D341Med (cell line): ENCODE data around the gene BAZ2B.

Source experiments
- DNase-seq: peaks from one replicate; pipeline ENCODE4 v3.0.0; 2012; ENCODE audit warnings: low spot score

The BAZ2B gene

GRCh38 chr2:159573846-159574606 is 42.3 kb downstream of the BAZ2B start:
- no peak for DNase-seq

DNA sequence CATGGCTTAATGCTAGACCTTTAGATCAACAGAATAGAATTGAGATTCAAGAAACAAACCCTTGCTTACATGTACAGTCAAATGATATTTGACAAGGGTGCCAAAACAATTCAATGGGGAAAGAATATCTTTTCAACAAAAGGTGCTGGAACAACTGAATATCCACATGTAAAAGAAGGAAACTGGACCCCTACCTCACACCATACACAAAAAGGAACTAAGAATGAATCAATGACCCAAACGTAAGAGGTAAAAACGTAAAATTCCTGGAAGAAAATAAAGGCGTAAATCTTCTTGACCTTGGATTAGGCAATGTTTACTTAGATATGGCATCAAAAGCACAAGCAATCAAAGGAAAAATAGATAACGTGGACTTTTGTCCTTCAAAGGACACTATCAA is 43.1 kb downstream of the BAZ2B start:
- DNase-seq: no peak

GRCh38 chr2:159572459-159572858 is 43.9 kb downstream of the BAZ2B start:
- DNase-seq: no peak

DNA sequence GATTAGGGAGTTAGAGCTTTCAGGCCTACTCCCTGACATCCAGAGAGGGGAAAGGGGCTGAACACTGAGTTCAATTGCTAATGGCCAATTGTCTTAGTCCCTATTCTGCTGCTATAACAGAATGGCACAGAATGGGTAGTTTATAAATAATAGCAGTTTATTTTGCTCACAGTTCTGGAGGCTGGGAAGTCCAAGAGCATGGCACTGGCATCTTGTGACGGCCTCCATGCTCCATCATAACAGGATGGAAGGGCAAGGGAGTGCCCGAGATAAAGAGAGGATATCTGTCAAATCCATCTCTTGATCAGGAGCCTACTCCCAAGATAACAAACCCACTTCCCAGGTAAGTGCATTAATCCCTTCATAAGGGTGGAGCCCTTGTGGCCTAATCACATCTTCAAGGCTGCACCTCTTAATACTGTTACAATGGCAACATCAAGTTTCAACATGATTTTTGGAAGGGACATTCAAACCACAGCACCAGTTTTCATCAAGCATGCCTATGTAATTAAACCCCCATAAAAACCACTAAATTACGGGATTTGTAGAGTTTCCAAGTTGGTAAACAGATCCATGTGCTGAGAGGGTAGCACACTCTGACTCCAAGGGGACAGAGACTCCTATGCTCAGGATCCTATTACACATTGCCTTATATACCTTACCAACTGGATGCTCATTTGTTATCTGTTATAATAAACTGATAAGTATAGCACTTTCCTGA is 44.6 kb downstream of the BAZ2B start:
- no peak for DNase-seq

DNA sequence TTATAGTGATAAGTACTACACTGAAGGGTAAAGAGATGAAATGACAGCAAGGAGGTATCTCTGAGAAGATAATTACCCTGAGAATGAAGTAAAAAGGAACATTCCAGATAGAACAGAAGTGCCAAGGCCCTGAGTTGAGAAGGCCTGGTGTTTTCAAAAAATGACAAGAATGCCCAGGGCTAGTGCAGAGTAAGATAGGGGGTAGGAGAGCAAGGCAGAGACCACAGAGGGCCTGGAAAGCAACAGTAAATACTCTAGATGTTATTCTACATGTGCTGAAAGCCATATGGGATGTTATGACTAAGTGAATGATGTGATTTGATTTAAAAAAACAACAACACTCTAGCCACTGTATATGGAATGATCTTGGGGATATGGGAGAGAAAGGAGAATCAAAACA is 52.3 kb downstream of the BAZ2B start:
- no peak for DNase-seq

DNA sequence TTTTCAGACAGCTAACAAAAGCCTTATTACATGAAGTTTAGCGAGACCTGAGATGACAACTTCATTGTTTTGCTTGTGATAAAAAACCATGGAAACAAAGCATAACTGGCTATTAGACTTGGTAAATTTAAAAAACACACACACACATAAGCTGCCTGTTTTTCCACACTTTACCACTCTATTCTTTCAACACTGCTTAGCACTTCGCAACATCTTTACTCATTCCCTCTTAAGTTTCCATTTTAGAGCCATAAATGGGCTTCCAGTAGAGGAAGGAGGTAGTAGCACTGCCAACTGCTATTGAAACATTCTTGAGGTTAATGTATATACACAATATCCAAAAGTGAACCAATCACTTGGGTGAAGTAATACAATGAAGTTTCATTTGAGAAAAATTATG is 54.1 kb downstream of the BAZ2B start:
- DNase-seq: no peak

- no peak for DNase-seq
These were observed 54.6 kb downstream of the BAZ2B start for GRCh38 chr2:159561786-159562185.

GRCh38 chr2:159561242-159561641 is 55.1 kb downstream of the BAZ2B start:
- DNase-seq: no peak

- DNase-seq: no peak
These were observed 57.3 kb downstream of the BAZ2B start for GRCh38 chr2:159559034-159559433.

GRCh38 chr2:159558479-159558878 is 57.9 kb downstream of the BAZ2B start:
- no peak for DNase-seq

GRCh38 chr2:159557437-159558034 is 58.8 kb downstream of the BAZ2B start:
- peak; percentile 33 for DNase-seq

DNA sequence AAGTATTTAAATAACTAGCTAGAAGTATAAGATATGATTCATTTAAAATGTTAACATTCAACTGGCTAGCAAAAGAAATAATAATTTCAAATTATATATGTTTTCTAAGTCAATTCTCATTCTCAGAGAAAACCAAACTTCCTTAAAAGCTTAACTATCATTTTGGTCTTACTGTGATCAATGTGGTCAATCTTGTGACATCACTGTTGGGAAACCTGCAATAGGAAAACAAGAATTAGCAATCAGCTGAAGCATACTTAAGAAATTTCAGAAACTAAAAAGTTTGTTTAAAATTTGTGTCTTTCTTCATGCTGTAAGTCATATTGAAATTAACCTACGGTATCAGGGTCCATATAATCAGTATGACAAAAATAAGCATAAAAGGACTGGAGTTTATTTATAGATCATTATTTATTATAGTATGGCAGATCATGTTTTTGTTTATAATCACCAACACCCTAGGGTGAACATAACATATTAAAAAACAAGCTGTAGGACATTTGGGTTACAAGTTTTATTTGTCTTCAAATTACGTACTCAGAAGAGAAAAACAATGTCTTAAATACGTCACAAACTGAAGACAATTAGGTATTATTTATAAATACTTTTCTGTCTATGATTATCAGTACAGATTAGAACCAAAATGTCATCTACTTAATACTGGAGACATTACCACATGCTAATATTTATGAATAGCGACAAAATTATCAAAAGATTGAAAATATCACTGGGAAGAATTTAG is 60.5 kb downstream of the BAZ2B start:
- DNase-seq: no peak

DNA sequence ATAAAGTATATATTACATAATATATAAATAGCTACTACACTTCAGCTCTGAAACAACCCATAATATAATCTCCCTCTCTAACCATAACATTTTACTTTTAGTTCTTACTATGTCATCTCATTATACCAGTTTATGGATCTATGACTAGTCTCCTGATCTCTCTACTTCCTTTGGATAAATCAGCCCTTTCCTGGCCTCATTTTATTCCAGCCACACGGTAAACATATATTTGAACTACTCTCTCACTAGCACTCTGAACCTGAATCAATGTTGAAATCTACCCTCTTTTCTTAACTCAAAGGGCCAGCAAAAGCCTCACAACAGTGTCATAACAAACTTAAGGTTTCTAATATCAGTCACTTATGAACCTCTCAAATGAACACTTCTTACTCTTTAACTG is 62.6 kb downstream of the BAZ2B start:
- DNase-seq: no peak

- DNase-seq: no peak
These were observed 64.5 kb downstream of the BAZ2B start for GRCh38 chr2:159551806-159552205.

- no peak for DNase-seq
These were observed 66.1 kb downstream of the BAZ2B start for GRCh38 chr2:159550231-159550630.

GRCh38 chr2:159549234-159549633 is 67.1 kb downstream of the BAZ2B start:
- DNase-seq: no peak

DNA sequence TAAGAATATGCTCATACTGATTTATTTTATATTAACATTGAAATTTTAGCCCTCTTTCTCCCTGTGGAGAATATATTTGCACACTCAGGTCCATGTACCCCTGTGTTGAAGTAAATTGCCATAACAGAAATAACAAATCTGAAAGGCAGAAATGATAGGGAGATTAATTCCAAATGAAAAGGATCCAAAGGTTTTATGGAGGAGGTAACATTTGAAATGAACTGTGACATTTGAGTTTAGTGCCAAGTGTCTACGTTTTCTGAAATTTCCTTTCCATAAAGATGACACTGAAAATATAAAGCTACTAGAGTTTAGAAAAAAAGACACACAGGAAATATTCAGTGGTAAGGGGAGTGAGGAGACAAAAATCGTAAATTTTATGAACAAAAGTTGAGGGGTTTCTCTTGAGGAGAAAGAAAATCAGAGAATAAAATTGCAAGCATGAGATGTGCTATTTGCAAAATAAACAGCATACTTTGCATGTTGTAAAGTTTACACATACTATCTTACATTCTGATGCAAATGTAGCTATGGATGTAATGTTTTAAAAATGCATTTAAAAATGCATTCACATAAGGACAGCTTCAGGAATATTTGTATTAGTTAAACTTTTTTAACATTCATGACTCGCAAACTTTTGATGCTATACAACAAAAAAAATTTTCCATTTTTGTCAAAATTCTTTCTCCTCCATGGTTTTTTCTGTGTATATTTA is 69.5 kb downstream of the BAZ2B start:
- DNase-seq: no peak

DNA sequence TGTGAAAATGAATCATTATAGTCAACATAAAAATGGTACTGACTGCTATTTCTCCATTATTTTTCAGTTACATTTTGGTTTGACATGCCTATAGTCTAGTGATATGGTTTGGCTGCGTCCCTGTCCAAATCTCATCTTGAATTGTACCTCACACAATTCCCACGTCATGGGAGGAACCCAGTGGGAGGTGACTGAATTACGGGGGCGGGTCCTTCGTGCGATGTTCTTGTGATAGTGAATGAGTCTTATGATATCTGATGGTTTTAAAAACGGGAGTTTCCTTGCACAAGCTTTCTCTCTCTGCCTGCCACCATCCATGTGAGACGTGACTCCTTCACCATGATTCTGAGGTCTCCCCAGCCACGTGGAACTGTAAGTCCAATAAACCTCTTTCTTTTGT is 70.3 kb downstream of the BAZ2B start:
- no peak for DNase-seq

- no peak for DNase-seq
These were observed 71.3 kb downstream of the BAZ2B start for GRCh38 chr2:159545085-159545484.

GRCh38 chr2:159542101-159542500 is 74.2 kb downstream of the BAZ2B start:
- DNase-seq: no peak

- DNase-seq: no peak
These were observed 76.6 kb downstream of the BAZ2B start for GRCh38 chr2:159539701-159540100.

DNA sequence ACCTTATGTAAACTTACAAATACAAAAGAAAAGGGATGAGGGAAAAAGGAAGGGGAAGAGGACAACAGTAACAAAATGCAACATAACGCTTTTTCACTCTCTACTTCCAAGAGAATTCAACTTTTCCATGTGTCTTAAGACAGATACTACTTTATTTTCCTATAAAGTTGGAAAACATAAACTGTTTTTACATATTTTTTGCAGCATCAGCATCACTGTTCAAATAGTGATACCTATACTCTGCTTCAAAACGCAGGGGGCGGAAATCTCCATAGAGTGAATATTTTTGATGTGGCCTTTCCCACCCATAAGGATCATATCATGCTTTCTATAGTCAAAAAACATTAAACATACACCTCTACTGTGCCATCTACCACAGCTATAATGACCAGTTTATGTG is 77.5 kb downstream of the BAZ2B start:
- DNase-seq: no peak
